GM21825 (cell line): ENCODE measurements around the gene RBFOX2.
"Not testable (repeated sequence)": the region's sequence is repeated elsewhere in the genome, so short reads cannot be mapped to it uniquely, and the experiment has no call there.

Source experiments
- ATAC-seq: cut with Tn5 transposase; IDR thresholded peaks from one replicate; pipeline ENCODE4 v1.9.1; 2021; ENCODE audit warnings: mild to moderate bottlenecking, moderate library complexity; ENCODE audit not compliant: unreplicated experiment

RBFOX2 gene

GRCh38 chr22:36010090-36010489, 18.5 kb downstream of the RBFOX2 start:
- ATAC-seq, result no peak

DNA sequence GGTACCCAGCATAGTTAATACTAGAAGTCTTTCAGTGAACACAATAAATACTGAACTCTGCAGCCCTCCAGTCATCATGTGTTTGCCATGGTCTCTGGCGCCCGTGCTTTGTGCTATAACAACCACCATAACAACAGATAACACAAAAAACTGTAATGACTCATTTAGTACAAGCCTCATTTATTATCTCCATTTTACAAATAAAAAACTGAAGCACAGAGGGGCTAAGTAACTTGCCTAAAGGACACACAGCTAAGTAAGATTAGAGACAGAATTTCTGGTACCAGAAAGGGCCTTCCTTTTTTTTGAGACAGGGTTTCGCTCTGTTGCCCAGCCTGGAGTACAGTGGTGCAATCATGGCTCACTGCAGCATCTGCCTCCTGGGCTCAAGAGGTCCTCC, 19.5 kb downstream of the RBFOX2 start:
- ATAC-seq, result no peak

DNA sequence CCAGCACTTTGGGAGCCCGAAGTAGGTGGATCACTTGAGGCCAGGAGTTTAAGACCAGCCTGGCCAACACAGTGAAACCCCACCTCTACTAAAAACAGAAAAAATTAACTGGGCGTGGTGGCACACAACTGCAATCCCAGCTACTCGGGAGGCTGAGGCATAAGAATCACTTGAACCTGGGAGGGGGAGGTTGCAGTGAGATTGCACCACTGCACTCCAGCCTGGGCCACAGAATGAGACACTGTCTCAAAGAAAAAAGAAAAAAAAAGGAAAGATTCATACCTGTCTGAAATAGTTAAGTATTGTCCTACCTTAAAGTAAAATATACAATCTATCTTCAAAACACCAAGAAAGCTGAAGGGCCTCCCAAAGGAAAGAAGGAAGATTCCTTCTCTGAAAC, 20.1 kb downstream of the RBFOX2 start:
- ATAC-seq, result no peak

DNA sequence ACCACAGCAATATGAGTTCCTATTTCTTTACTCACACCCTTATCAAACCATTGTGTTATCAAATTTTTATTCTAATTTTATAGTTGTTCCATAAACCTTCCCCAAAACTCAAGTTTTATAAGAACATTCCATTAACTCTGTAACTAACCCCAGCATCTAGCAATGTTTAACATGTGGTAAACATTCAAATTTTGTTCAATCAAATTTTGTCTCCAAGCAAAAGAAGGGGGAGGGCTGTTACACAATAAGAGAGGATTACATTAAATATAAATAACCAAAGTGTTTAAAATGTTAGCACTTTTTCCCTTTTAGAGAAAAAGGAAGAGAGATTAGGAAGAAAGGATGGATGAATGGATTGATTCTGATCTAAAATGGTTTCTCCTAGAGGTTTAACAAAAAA, 20.5 kb downstream of the RBFOX2 start:
- no peak for ATAC-seq

- ATAC-seq, result no peak
Observed at GRCh38 chr22:36003972-36004674, 24.5 kb downstream of the RBFOX2 start.

DNA sequence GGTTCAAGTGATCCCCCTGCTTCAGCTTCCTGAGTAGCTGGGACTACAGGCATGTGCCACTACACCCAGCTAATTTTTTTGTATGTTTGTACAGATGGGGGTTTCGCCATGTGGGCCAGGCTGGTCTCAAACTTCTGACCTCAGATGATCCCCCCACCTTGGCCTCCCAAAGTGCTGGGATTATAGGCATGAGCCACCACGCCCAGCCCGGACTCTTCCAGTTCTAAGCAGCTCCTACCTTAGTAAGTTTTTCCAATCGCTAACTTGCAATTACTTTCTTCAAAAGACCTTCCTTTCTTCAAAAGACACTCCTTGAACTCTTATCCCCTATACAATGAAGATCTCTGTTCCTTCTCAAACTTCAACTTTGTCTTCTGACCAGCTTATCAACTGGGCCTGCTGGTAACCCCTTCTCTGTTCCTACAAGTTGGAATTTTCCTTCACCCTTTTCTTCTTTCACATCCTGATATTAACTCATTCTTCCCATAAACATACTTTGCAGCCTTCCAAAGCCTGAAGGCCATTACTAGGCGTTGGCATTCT, 25.8 kb downstream of the RBFOX2 start:
- no peak for ATAC-seq

GRCh38 chr22:36002084-36002483, 26.5 kb downstream of the RBFOX2 start:
- ATAC-seq, result no peak

GRCh38 chr22:35998748-35999147, 29.9 kb downstream of the RBFOX2 start:
- no peak for ATAC-seq

DNA sequence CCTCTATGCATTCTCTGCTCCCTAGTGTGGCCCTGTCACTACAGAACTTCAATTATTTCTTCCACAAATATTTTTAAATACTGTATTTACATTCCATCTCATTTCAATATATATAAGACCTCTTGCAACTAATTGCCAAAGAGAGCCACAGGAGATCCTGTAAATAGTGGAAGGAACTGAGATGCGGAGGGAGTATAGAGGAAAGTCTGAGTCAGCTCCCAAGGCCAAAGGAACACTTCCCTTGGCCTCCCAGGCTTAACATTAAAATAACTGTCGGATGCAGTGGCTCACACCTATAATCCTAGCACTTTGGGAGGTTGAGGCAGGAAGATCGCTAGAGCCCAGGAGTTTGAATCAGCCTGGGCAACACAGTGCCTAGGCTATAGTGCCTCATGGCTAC, 31.2 kb downstream of the RBFOX2 start:
- ATAC-seq, result no peak

DNA sequence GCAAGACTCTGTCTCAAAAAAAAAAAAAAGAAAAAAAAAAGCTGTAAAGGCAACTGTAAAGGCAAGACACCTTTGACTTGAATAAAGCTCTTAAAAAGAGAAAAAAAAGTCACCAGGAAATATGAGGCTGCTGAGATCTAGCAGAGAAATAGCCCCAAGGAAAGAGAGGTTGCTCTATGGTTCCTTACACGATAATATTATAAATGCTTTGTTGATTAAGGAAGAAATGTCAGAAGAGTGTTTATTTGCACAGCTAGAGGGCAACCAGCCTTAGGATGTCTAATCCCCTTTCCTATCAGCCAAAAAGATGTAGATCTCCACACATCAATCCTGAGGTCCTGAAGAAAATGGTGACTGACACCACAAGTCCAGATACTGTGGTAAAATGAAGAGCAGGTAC, 32.0 kb downstream of the RBFOX2 start:
- no peak for ATAC-seq

DNA sequence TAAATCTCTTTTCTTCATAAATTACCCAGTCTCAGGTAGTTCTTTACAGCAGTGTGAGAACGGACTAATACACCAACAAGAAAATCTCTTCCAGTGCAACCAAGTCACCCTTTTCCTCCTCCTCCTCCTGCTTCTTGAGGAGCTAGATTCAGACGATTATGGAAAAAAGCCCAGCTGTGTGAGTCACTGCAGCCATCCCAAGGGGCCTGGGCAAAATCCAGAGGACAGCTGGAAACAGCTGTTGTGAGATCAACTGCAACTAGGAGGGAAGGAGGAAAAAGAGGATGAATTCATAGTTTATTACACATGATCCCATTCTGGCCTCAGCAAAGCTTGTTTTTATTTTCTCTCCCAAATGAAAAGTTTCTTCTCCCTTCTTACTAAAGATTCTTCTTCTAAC, 32.9 kb downstream of the RBFOX2 start:
- ATAC-seq, result no peak

GRCh38 chr22:35995348-35995747, 33.3 kb downstream of the RBFOX2 start:
- ATAC-seq, result no peak

DNA sequence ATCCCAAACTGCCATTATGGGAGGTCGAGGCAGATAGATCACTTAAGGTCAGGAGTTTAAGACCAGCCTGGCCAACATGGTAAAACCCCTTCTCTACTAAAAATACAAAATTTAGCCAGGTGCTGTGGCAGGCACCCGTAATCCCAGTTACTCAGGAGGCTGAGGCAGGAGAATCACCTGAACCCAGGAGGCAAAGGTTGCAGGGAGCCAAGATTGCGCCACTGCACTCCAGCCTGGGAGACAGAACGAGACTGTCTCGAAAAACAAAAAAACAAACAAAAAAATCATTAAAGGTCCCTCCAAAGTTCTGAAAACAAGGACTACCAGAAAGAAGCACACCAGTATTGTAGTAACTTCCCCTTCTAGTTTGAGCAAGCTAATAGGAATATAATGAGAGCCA, 34.9 kb downstream of the RBFOX2 start:
- not testable (repeated sequence) for ATAC-seq

- no peak for ATAC-seq
Observed at GRCh38 chr22:35993048-35993714, 35.4 kb downstream of the RBFOX2 start.

DNA sequence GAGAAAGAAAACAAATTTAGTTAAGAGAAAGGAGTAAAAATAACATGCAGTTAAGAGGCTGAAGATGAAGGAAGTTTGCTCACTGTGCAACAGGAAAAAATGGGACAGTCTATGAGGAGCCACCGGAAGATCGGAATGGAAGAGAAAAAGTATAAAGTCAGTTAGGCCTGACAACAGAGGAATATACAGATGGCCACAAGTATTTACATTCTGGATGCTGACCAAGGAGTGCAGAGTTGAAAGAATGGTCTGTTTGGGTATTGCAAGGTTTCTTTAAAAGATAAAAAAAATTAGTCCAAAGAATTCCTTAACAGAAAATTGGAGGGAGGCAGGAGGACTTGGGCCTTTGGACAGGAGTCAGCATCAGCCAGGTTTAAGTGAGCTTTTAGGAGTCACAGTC, 37.5 kb downstream of the RBFOX2 start:
- no peak for ATAC-seq

- no peak for ATAC-seq
Observed at GRCh38 chr22:35988030-35988429, 40.6 kb downstream of the RBFOX2 start.

DNA sequence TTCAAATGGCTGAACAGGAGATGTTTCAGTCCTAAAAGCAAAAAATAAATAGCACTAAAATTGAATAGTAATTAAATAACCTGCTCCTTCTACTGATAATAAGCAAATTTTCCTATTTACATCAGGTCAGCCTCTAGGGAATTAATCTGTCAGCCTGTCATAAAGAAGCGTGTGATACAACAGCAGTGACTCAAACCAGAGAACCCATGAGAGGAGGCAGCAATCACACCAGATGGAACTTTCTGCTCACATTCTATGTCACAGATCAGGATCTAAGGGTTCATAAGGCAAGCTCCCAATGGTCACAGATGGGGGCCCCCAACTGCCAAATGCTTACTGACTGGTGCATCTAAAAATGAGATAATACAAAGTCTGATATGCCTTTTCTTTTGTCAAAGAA, 41.1 kb downstream of the RBFOX2 start:
- ATAC-seq, result no peak

- ATAC-seq, result no peak
Observed at GRCh38 chr22:35986088-35986487, 42.5 kb downstream of the RBFOX2 start.

- no peak for ATAC-seq
Observed at GRCh38 chr22:35985371-35985770, 43.3 kb downstream of the RBFOX2 start.

DNA sequence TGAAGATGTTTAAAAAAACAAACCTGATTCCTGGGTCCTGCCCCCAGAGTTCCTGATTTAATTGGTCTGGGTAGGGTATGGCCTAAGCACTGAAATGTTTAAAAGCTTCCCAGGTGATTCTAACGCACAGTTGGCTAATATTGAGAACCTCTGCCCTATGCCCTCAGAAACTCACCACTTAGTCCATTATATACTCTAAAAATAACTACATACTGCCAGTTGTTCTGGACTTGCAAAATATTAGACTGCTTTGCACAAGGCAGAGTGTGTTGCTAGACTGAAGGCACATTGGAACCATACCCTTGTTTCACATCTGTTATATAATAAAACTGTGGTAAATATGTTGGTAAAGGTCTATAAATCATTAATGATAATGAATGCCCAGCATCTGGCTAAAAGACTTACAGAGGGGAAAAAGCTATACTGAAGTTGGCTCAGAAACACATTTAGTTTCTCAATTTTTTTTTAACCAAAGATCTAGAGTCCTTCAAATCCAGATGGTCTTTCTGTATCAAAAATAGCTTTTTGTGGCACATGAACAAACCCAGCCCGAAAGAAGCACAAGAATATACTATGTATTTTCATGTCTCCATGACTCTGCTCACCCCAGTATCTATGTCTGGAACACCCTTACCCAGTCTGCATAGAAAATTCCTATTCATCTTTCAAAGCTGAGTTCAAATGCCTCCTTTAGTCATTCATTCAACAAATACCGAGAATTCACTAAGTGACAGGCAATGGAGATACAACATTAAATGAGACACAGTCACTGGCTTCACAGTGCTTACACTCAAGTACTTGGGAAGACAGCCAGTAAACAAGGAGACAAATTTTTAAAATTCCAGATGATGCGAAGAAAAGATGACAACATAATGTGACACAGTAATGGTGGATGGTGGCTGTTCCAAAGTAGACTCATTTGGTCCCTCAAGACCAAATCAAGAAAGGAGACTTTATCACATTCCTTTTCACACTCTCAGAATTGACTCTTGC, 44.1 kb downstream of the RBFOX2 start:
- ATAC-seq, result no peak

- ATAC-seq, result no peak
Observed at GRCh38 chr22:35981900-35982299, 46.7 kb downstream of the RBFOX2 start.
